ENCODE data around the gene ALKBH7. TPM values are rescaled to one million over a fixed set of nuclear protein-coding genes. Genes with fewer than 3 reads are reported as not detected.

The ALKBH7 gene
- total and polyA plus RNA-seq, 2 donors (not counting 1 experiment from before 2014, with no cell fraction given), result 9.5 to 28.9 TPM

- DNase-seq (ENCODE audit: low read depth in 2 of 2), result no peak
Observed at GRCh38 chr19:6326815-6327214, 45.8 kb upstream of the ALKBH7 start.

DNA sequence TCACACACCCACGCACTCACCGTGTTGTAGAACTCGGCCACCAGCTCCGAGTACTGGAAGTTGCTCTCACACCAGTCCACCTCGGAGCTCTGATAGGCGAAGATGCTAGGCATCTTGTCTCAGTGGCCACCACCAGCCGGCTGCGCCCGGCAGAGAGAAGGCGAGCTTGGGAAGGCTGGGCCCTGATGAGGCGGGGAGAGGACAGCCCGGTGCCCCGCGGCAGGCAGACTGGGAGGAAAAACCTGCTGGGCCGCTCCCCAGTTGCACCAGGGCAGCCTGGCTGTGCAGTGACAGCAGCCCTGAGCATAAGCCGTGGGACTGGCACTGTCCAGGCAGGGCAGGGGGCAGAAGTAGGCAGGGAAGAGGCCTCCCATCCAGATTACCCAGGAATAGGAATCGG lies 39.2 kb upstream of the ALKBH7 start, which contains the start of gene ACER1:
ACER1 (minus strand) TSS at position 174 of the 400 bp plus-strand sequence; CDS start at position 113, 61 bp downstream.
- no peaks in the 10 kb centered on the region for H3K79me2 ChIP-seq (ENCODE audit: control insufficient read depth, insufficient read depth, low read length)
- no peak within 1 kb of the TSS for H3K4me2 ChIP-seq (ENCODE audit: extremely low read depth, insufficient read depth, low read length)
- no peaks in the 10 kb centered on the region for H4K20me1 ChIP-seq (ENCODE audit: control insufficient read depth, extremely low read depth, insufficient read depth, low read length)
- H2AFZ ChIP-seq (ENCODE audit: low read length), result no peak within 1 kb of the TSS
- H3K9me3 ChIP-seq (ENCODE audit: control insufficient read depth, insufficient read depth, low read depth, low read length), result no peaks in the 10 kb centered on the region
- H3K27ac ChIP-seq (ENCODE audit: insufficient read depth, low read length), result no peak within 1 kb of the TSS
- H3K9ac ChIP-seq (ENCODE audit: insufficient read depth, low read length), result no peak within 1 kb of the TSS
- H3K27me3 ChIP-seq (ENCODE audit: control insufficient read depth, insufficient read depth, low read length), result no peaks in the 10 kb centered on the region
- H3K4me3 ChIP-seq (replicated peaks in 1 of 4; ENCODE audit: control extremely low read depth in 1 of 4, insufficient read depth in 1 of 4, low read depth in 3 of 4, low read length in 4 of 4), result no peak within 1 kb of the TSS
- H3K36me3 ChIP-seq (ENCODE audit: control insufficient read depth, insufficient read depth, low read length), result no peaks in the 10 kb centered on the region
- DNase-seq (ENCODE audit: low read depth in 2 of 2), result no peak
- TF ChIP-seq CTCF (conservative IDR thresholded peaks at IDR 0.05 in 1 of 2, IDR thresholded peaks at IDR 0.05 in 1 of 2; ENCODE audit: low read depth in 1 of 2, low read length in 2 of 2) (no peak), EZH2 (IDR thresholded peaks at IDR 0.05; ENCODE audit: low read length, missing control alignments) (no peak)
- H3K4me1 ChIP-seq (ENCODE audit: control insufficient read depth, extremely low read depth, insufficient read depth, low read length), result no peaks in the 10 kb centered on the region

More at GRCh38 chr19:6326815-6327214, 45.8 kb upstream of the ALKBH7 start:
- Histone ChIP-seq H3K27me3 (ENCODE audit: control insufficient read depth, insufficient read depth, low read length) (no peaks in the 10 kb centered on the region), H4K20me1 (ENCODE audit: control insufficient read depth, extremely low read depth, insufficient read depth, low read length) (no peaks in the 10 kb centered on the region), H3K79me2 (ENCODE audit: control insufficient read depth, insufficient read depth, low read length) (no peaks in the 10 kb centered on the region), H3K9ac (ENCODE audit: insufficient read depth, low read length) (no peak overlapping the region), H3K9me3 (ENCODE audit: control insufficient read depth, insufficient read depth, low read depth, low read length) (no peaks in the 10 kb centered on the region), H3K27ac (ENCODE audit: insufficient read depth, low read length) (no peak overlapping the region), H3K4me1 (ENCODE audit: control insufficient read depth, extremely low read depth, insufficient read depth, low read length) (no peaks in the 10 kb centered on the region), H2AFZ (ENCODE audit: low read length) (no peak overlapping the region), H3K4me2 (ENCODE audit: extremely low read depth, insufficient read depth, low read length) (no peak overlapping the region), H3K36me3 (ENCODE audit: control insufficient read depth, insufficient read depth, low read length) (no peaks in the 10 kb centered on the region), H3K4me3 (replicated peaks in 1 of 4; ENCODE audit: control extremely low read depth in 1 of 4, insufficient read depth in 1 of 4, low read depth in 3 of 4, low read length in 4 of 4) (no peak overlapping the region)
- no peak for TF ChIP-seq EZH2 (IDR thresholded peaks at IDR 0.05; ENCODE audit: low read length, missing control alignments)

- TF ChIP-seq EZH2 (IDR thresholded peaks at IDR 0.05; ENCODE audit: low read length, missing control alignments) (no peak), CTCF (conservative IDR thresholded peaks at IDR 0.05 in 1 of 2, IDR thresholded peaks at IDR 0.05 in 1 of 2; ENCODE audit: low read depth in 1 of 2, low read length in 2 of 2) (no peak)
- H3K4me2 ChIP-seq (ENCODE audit: extremely low read depth, insufficient read depth, low read length), result no peak overlapping the region
- no peaks in the 10 kb centered on the region for H3K27me3 ChIP-seq (ENCODE audit: control insufficient read depth, insufficient read depth, low read length)
- H3K36me3 ChIP-seq (ENCODE audit: control insufficient read depth, insufficient read depth, low read length), result no peaks in the 10 kb centered on the region
- no peak overlapping the region for H3K27ac ChIP-seq (ENCODE audit: insufficient read depth, low read length)
- no peak for DNase-seq (ENCODE audit: low read depth in 2 of 2)
- no peaks in the 10 kb centered on the region for H3K9me3 ChIP-seq (ENCODE audit: control insufficient read depth, insufficient read depth, low read depth, low read length)
- H3K9ac ChIP-seq (ENCODE audit: insufficient read depth, low read length), result no peak overlapping the region
- H3K4me1 ChIP-seq (ENCODE audit: control insufficient read depth, extremely low read depth, insufficient read depth, low read length), result no peaks in the 10 kb centered on the region
- H3K79me2 ChIP-seq (ENCODE audit: control insufficient read depth, insufficient read depth, low read length), result no peaks in the 10 kb centered on the region
- H3K4me3 ChIP-seq (replicated peaks in 1 of 4; ENCODE audit: control extremely low read depth in 1 of 4, insufficient read depth in 1 of 4, low read depth in 3 of 4, low read length in 4 of 4), result no peak overlapping the region
- no peaks in the 10 kb centered on the region for H4K20me1 ChIP-seq (ENCODE audit: control insufficient read depth, extremely low read depth, insufficient read depth, low read length)
- no peak overlapping the region for H2AFZ ChIP-seq (ENCODE audit: low read length)
Observed at GRCh38 chr19:6334490-6335285, 37.9 kb upstream of the ALKBH7 start.
